ENCODE results near the gene SLC44A1.
A peak's percentile ranks its signal among the peaks of the same experiment; 100 is the strongest.

The SLC44A1 gene

DNA sequence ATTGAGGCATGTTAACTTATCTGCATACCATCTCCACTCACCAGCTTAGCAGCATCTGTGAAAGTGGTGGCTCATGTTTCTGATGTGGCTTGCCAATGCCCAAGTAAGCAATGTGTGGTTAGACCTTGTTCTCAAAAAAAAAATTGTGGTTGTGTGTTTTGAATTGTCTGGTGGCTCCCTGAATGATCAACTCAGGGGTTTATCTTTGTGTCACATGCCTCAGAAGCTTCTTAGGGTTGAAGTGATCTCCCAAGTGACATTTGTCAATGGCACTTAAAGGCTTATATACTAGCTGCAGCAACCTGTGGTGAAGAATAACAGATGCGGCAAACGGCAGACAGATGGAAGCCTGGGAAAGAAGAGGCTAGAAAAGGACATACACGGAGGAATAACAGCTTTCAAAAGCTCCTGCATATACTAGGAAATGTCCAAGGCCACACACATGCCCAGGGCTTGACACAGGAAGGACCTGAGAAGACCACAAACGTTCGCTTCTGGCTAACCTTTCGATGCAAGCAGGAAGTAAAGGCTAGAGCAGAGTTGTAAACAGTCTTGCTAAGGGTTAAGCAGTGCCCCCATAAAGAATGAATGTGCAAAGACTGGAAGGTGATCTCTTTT, 161.2 kb downstream of the SLC44A1 start:
- no peaks in the 10 kb centered on the region for H3K27me3 ChIP-seq (ENCODE audit: insufficient read depth, poor library complexity, severe bottlenecking)
- no peak overlapping the region for H3K4me3 ChIP-seq (replicated peaks; ENCODE audit: insufficient read depth, low read length)
- peak overlapping the region; percentile 72 for H3K27ac ChIP-seq (replicated peaks)
- DNase-seq (ENCODE audit: low read depth in 1 of 2, low spot score in 1 of 2), result peak in 1 of 2 experiments; percentile 54
- TF ChIP-seq, protein P1, sequence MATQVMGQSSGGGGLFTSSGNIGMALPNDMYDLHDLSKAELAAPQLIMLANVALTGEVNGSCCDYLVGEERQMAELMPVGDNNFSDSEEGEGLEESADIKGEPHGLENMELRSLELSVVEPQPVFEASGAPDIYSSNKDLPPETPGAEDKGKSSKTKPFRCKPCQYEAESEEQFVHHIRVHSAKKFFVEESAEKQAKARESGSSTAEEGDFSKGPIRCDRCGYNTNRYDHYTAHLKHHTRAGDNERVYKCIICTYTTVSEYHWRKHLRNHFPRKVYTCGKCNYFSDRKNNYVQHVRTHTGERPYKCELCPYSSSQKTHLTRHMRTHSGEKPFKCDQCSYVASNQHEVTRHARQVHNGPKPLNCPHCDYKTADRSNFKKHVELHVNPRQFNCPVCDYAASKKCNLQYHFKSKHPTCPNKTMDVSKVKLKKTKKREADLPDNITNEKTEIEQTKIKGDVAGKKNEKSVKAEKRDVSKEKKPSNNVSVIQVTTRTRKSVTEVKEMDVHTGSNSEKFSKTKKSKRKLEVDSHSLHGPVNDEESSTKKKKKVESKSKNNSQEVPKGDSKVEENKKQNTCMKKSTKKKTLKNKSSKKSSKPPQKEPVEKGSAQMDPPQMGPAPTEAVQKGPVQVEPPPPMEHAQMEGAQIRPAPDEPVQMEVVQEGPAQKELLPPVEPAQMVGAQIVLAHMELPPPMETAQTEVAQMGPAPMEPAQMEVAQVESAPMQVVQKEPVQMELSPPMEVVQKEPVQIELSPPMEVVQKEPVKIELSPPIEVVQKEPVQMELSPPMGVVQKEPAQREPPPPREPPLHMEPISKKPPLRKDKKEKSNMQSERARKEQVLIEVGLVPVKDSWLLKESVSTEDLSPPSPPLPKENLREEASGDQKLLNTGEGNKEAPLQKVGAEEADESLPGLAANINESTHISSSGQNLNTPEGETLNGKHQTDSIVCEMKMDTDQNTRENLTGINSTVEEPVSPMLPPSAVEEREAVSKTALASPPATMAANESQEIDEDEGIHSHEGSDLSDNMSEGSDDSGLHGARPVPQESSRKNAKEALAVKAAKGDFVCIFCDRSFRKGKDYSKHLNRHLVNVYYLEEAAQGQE (IDR thresholded peaks at IDR 0.05; ENCODE audit: insufficient replicate concordance, low read depth), result no peak
- TF ChIP-seq POLR2AphosphoS5 (IDR thresholded peaks at IDR 0.05; ENCODE audit: low read depth) (no peak), CTCF (IDR thresholded peaks at IDR 0.05; ENCODE audit: insufficient read depth, low read length) (no peak), GABPA (IDR thresholded peaks at IDR 0.05; ENCODE audit: low read depth) (no peak), SPI1 (IDR thresholded peaks at IDR 0.05; ENCODE audit: borderline replicate concordance, low read depth) (no peak)

DNA sequence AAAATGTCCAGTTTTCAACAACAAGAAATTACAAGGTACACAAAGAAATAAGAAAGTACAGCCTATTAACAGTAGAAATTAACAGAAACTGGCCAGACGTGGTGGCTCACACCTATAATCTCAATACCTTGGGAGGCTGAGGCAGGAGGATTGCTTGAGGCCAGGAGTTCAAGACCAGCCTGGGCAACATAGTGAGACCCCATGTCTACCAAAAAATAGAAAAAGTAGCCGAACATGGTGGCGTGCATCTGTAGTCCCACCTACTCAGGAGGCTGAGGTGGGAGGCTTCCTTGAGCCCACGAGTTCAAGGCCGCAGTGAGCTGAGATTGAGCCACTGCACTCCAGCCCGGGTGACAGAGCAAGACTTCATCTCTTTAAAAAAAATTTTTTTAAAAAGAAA, 161.9 kb downstream of the SLC44A1 start:
- TF ChIP-seq POLR2AphosphoS5 (IDR thresholded peaks at IDR 0.05; ENCODE audit: low read depth), result no peak
- no peak for TF ChIP-seq SPI1 (IDR thresholded peaks at IDR 0.05; ENCODE audit: borderline replicate concordance, low read depth)
- no peak for TF ChIP-seq CTCF (IDR thresholded peaks at IDR 0.05; ENCODE audit: insufficient read depth, low read length)
- TF ChIP-seq GABPA (IDR thresholded peaks at IDR 0.05; ENCODE audit: low read depth), result no peak
- TF ChIP-seq, protein P1 (IDR thresholded peaks at IDR 0.05; ENCODE audit: insufficient replicate concordance, low read depth), result no peak
- Histone ChIP-seq H3K27ac (replicated peaks) (peak overlapping the region; percentile 72), H3K4me3 (replicated peaks; ENCODE audit: insufficient read depth, low read length) (no peak overlapping the region)

GRCh38 chr9:105413525-105413924, 169.1 kb downstream of the SLC44A1 start:
- no peak for DNase-seq (ENCODE audit: low read depth in 1 of 2, low spot score in 1 of 2)
- no peak for TF ChIP-seq SPI1 (IDR thresholded peaks at IDR 0.05; ENCODE audit: borderline replicate concordance, low read depth)
- no peak for TF ChIP-seq GABPA (IDR thresholded peaks at IDR 0.05; ENCODE audit: low read depth)
- TF ChIP-seq, protein P1 (IDR thresholded peaks at IDR 0.05; ENCODE audit: insufficient replicate concordance, low read depth), result no peak
- no peak for TF ChIP-seq CTCF (IDR thresholded peaks at IDR 0.05; ENCODE audit: insufficient read depth, low read length)
- TF ChIP-seq POLR2AphosphoS5 (IDR thresholded peaks at IDR 0.05; ENCODE audit: low read depth), result no peak
- H3K27ac ChIP-seq (replicated peaks), result no peak overlapping the region

More for the DNA sequence above, 161.9 kb downstream of the SLC44A1 start:
- no peak for DNase-seq (ENCODE audit: low read depth in 1 of 2, low spot score in 1 of 2)
- no peaks in the 10 kb centered on the region for H3K27me3 ChIP-seq (ENCODE audit: insufficient read depth, poor library complexity, severe bottlenecking)

More at GRCh38 chr9:105413525-105413924, 169.1 kb downstream of the SLC44A1 start:
- Histone ChIP-seq H3K27me3 (ENCODE audit: insufficient read depth, poor library complexity, severe bottlenecking) (no peaks in the 10 kb centered on the region), H3K4me3 (replicated peaks; ENCODE audit: insufficient read depth, low read length) (no peak overlapping the region)
